Type B pancreatic cell (in vitro differentiated cells): ENCODE data around the gene PREPL. TPM values are rescaled to one million over a fixed set of nuclear protein-coding genes. Genes with fewer than 3 reads are reported as not detected.

ENCODE experiments used
- DNase-seq: peaks from one replicate; pipeline ENCODE4 v3.0.0; 2021; ENCODE audit warnings: mixed read lengths; ENCODE audit not compliant: unreplicated experiment; ENCODE audit errors: extremely low spot score
- H3K27ac Mint-ChIP-seq: 2 replicates; pipeline ENCODE4 v1.8.0; 2021; ENCODE audit warnings: mild to moderate bottlenecking, mixed read lengths
- H3K27me3 Mint-ChIP-seq: 2 replicates; pipeline ENCODE4 v1.8.0; 2021; ENCODE audit warnings: mixed read lengths
- H3K36me3 Mint-ChIP-seq: 2 replicates; pipeline ENCODE4 v1.8.0; 2021; ENCODE audit warnings: mixed read lengths
- H3K4me1 Mint-ChIP-seq: one replicate; pipeline ENCODE4 v1.8.0; 2021; ENCODE audit warnings: mixed read lengths; ENCODE audit not compliant: unreplicated experiment
- H3K4me3 Mint-ChIP-seq: 2 replicates; pipeline ENCODE4 v1.8.0; 2021; ENCODE audit warnings: mild to moderate bottlenecking, mixed read lengths
- H3K9me3 Mint-ChIP-seq: 2 replicates; pipeline ENCODE4 v1.8.0; 2021; ENCODE audit warnings: mixed read lengths
- CTCF ChIP-seq: fragments of 200-600 bp; sonication (generic); conservative IDR thresholded peaks from 2 replicates; pipeline ENCODE4 v1.5.0; 2021; ENCODE audit warnings: antibody characterized with exemption, mild to moderate bottlenecking
- total RNA-seq: library from RNA; stranded (reverse); gene quantifications from 2 replicates; pipeline ENCODE4 v1.2.1, GENCODE V29; 2021; ENCODE audit warnings: low replicate concordance

PREPL gene
- total RNA-seq, 1 donor from 2014 or later = 42.0 TPM

- peaks cover 28% of the 10 kb centered on the region for H3K36me3 Mint-ChIP-seq
- H3K9me3 Mint-ChIP-seq = no peaks in the 10 kb centered on the region
- H3K4me1 Mint-ChIP-seq = no peaks in the 10 kb centered on the region
- no peak overlapping the region for H3K27ac Mint-ChIP-seq
- no peak for TF ChIP-seq CTCF
- H3K4me3 Mint-ChIP-seq = no peak overlapping the region
- no peaks in the 10 kb centered on the region for H3K27me3 Mint-ChIP-seq
- DNase-seq = no peak
Measured at GRCh38 chr2:44329343-44329742, 32.0 kb downstream of the PREPL start.

- no peak for TF ChIP-seq CTCF
- Mint-ChIP-seq H3K27me3 (no peaks in the 10 kb centered on the region), H3K27ac (no peak overlapping the region), H3K4me3 (no peak overlapping the region), H3K9me3 (no peaks in the 10 kb centered on the region), H3K36me3 (peaks cover 32% of the 10 kb centered on the region), H3K4me1 (no peaks in the 10 kb centered on the region)
- DNase-seq = no peak
Measured at GRCh38 chr2:44328750-44329149, 32.5 kb downstream of the PREPL start.

GRCh38 chr2:44326548-44327264 lies 34.6 kb downstream of the PREPL start:
- Mint-ChIP-seq H3K36me3 (peaks cover 39% of the 10 kb centered on the region), H3K4me3 (no peak overlapping the region), H3K4me1 (no peaks in the 10 kb centered on the region), H3K27me3 (no peaks in the 10 kb centered on the region), H3K27ac (no peak overlapping the region), H3K9me3 (no peaks in the 10 kb centered on the region)
- TF ChIP-seq CTCF = no peak
- no peak for DNase-seq

GRCh38 chr2:44325897-44326296 lies 35.4 kb downstream of the PREPL start:
- TF ChIP-seq CTCF = no peak
- peaks cover 36% of the 10 kb centered on the region for H3K36me3 Mint-ChIP-seq
- H3K27ac Mint-ChIP-seq = no peak overlapping the region
- no peak overlapping the region for H3K4me3 Mint-ChIP-seq
- H3K4me1 Mint-ChIP-seq = no peaks in the 10 kb centered on the region
- no peaks in the 10 kb centered on the region for H3K27me3 Mint-ChIP-seq
- DNase-seq = no peak
- no peaks in the 10 kb centered on the region for H3K9me3 Mint-ChIP-seq

GRCh38 chr2:44324971-44325426 lies 36.3 kb downstream of the PREPL start:
- Mint-ChIP-seq H3K27me3 (no peaks in the 10 kb centered on the region), H3K27ac (no peak overlapping the region), H3K36me3 (peaks cover 36% of the 10 kb centered on the region), H3K9me3 (no peaks in the 10 kb centered on the region), H3K4me3 (no peak overlapping the region), H3K4me1 (no peaks in the 10 kb centered on the region)
- no peak for TF ChIP-seq CTCF
- no peak for DNase-seq
